Fibroblast of upper back skin (primary cell): Measurements from ENCODE around the gene CELF1.

Source experiments
- DNase-seq: peaks from one replicate; pipeline ENCODE4 v3.0.0-alpha.2; 2013

CELF1 gene

GRCh38 chr11:47552566-47553405 is at the start of gene CELF1:
Gene CELF1 (minus strand): TSS chr11:47553132. CDS start chr11:47499523, 53,609 bp downstream.
- DNase-seq: peak; percentile 88

- DNase-seq: no peak
Observed at GRCh38 chr11:47599902-47600301, 47.0 kb upstream of the CELF1 start.

GRCh38 chr11:47595967-47596366 is 43.0 kb upstream of the CELF1 start:
- no peak for DNase-seq

GRCh38 chr11:47595029-47595428 is 42.1 kb upstream of the CELF1 start:
- no peak for DNase-seq

- no peak for DNase-seq
Observed at GRCh38 chr11:47593934-47594855, 41.3 kb upstream of the CELF1 start, which contains the start of gene C1QTNF4. Gene C1QTNF4 (minus strand): TSS chr11:47594411. CDS start chr11:47590810, 3,601 bp downstream.

- DNase-seq: no peak
Observed at GRCh38 chr11:47593492-47593933, 40.6 kb upstream of the CELF1 start.

- DNase-seq: no peak
Observed at GRCh38 chr11:47592970-47593369, 40.0 kb upstream of the CELF1 start.

- DNase-seq: no peak
Observed at GRCh38 chr11:47592251-47592650, 39.3 kb upstream of the CELF1 start.

- no peak for DNase-seq
Observed at GRCh38 chr11:47591764-47592163, 38.8 kb upstream of the CELF1 start.

GRCh38 chr11:47589977-47590861 is 37.3 kb upstream of the CELF1 start:
- DNase-seq: no peak

GRCh38 chr11:47589584-47589976 is 36.6 kb upstream of the CELF1 start:
- DNase-seq: no peak

GRCh38 chr11:47589118-47589517 is 36.2 kb upstream of the CELF1 start:
- no peak for DNase-seq

- DNase-seq: no peak
Observed at GRCh38 chr11:47587723-47588326, 34.9 kb upstream of the CELF1 start.

GRCh38 chr11:47587039-47587716 is 34.2 kb upstream of the CELF1 start:
- DNase-seq: no peak

GRCh38 chr11:47586098-47586855 is 33.3 kb upstream of the CELF1 start, which contains the start of gene FAM180B:
Gene FAM180B (plus strand): TSS chr11:47586678. CDS start chr11:47586769, 91 bp downstream.
- DNase-seq: no peak

- no peak for DNase-seq
Observed at GRCh38 chr11:47583844-47584243, 30.9 kb upstream of the CELF1 start.

GRCh38 chr11:47578524-47579494 is 25.9 kb upstream of the CELF1 start, which contains the start of the genes KBTBD4 and NDUFS3:
Gene KBTBD4 (minus strand): TSS chr11:47578970. CDS start chr11:47578951, 19 bp downstream.
Gene NDUFS3 (plus strand): TSS chr11:47579074. CDS start chr11:47579092, 18 bp downstream.
- DNase-seq: peak; percentile 84

GRCh38 chr11:47577460-47578041 is 24.6 kb upstream of the CELF1 start:
- no peak for DNase-seq

- DNase-seq: no peak
Observed at GRCh38 chr11:47573321-47573720, 20.4 kb upstream of the CELF1 start.
